GM12872 (cell line): Measurements from ENCODE around the gene LPAR2.

Experiments
- TF ChIP-seq, protein P1 (sequence below): IDR thresholded peaks from 3 replicates; pipeline ENCODE4 v1.5.1; 2011; ENCODE audit warnings: low read depth, mild to moderate bottlenecking, low read length, moderate library complexity; ENCODE audit not compliant: insufficient read depth

Gene LPAR2

DNA sequence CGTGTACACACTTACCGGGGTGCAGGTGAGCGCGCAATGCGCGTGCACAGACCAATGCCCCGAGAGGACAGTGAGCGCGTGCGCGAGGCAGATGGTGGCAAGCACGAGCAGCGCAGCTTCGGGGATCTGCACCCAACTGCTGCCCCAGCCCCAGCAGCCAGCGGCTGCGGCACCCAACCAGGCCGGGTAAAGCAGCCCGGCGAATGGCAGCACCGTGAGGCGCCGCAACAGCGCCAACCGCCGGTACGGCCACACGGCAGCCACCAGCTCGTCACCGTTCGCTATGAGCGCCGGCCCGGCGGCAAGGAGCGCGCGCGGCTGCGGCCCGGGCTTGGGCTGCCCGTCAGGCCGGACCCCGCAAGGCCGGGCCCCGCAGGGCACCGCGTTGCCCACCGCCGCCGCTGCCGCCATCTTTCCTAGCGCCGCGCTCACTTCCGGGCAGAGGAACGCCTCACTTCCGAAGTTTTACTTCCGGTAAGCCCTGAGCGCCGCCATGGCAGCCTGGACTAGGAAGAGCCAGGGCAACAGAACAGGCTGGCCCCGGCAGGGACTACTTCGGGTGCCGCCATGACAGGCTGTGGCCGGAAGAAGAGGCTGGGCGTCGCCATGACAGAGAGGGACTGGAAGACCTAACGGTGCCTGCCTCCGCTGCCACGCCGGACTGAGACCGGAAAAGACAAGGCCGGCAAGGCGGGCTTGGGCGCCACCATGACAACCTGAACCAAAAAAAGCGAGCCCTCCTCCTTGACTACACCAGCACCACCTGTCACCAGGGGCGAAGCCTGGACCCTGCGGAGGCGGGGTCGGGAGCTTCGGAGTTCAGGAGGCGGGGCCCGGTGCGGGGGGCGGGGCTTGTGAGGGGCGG lies 35.5 kb upstream of the LPAR2 start, which contains the start of gene ATP13A1:
ATP13A1 (minus strand) TSS at position 421 of the 865 bp plus-strand sequence; CDS start at position 411, 10 bp downstream.
- TF ChIP-seq, protein P1, sequence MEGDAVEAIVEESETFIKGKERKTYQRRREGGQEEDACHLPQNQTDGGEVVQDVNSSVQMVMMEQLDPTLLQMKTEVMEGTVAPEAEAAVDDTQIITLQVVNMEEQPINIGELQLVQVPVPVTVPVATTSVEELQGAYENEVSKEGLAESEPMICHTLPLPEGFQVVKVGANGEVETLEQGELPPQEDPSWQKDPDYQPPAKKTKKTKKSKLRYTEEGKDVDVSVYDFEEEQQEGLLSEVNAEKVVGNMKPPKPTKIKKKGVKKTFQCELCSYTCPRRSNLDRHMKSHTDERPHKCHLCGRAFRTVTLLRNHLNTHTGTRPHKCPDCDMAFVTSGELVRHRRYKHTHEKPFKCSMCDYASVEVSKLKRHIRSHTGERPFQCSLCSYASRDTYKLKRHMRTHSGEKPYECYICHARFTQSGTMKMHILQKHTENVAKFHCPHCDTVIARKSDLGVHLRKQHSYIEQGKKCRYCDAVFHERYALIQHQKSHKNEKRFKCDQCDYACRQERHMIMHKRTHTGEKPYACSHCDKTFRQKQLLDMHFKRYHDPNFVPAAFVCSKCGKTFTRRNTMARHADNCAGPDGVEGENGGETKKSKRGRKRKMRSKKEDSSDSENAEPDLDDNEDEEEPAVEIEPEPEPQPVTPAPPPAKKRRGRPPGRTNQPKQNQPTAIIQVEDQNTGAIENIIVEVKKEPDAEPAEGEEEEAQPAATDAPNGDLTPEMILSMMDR, result peak; percentile 25; the same call in 1 of the 3 replicates

- TF ChIP-seq, protein P1, result no peak
Measured at GRCh38 chr19:19662871-19663255, 34.8 kb upstream of the LPAR2 start.

- TF ChIP-seq, protein P1, result no peak
Measured at GRCh38 chr19:19662344-19662743, 34.3 kb upstream of the LPAR2 start.

GRCh38 chr19:19661675-19662251 lies 33.7 kb upstream of the LPAR2 start:
- TF ChIP-seq, protein P1, result no peak

GRCh38 chr19:19661141-19661674 lies 33.2 kb upstream of the LPAR2 start:
- TF ChIP-seq, protein P1, result no peak

GRCh38 chr19:19659646-19660245 lies 31.7 kb upstream of the LPAR2 start:
- TF ChIP-seq, protein P1, result no peak

- TF ChIP-seq, protein P1, result no peak
Measured at GRCh38 chr19:19657397-19657783, 29.4 kb upstream of the LPAR2 start.
